GM18507 (cell line): Measurements from ENCODE around the gene IMP3.
A peak's percentile ranks its signal among the peaks of the same experiment; 100 is the strongest.

ENCODE experiments used
- DNase-seq: peaks from one replicate; pipeline ENCODE4 v3.0.0; 2011; ENCODE audit warnings: low read depth; ENCODE audit not compliant: insufficient read length; ENCODE audit errors: extremely low spot score
- FAIRE-seq: peaks from 2 replicates; lab custom pipeline; 2011; peaks lifted over from hg19 to GRCh38; lab: Jason Lieb, UNC

The IMP3 gene

GRCh38 chr15:75653347-75653913 lies 13.4 kb upstream of the IMP3 start:
- no peak for DNase-seq
- FAIRE-seq = no peak

- no peak for FAIRE-seq
- DNase-seq = no peak
Observed at GRCh38 chr15:75651810-75652543, 12.0 kb upstream of the IMP3 start.

- FAIRE-seq = no peak
Observed at GRCh38 chr15:75650908-75651809, 11.1 kb upstream of the IMP3 start.

GRCh38 chr15:75649848-75650247 lies 9.8 kb upstream of the IMP3 start:
- DNase-seq (no peak), FAIRE-seq (no peak)

More at GRCh38 chr15:75650908-75651809, 11.1 kb upstream of the IMP3 start:
- DNase-seq = no peak

- DNase-seq = no peak
Observed at GRCh38 chr15:75649045-75649761, 9.2 kb upstream of the IMP3 start.

GRCh38 chr15:75648156-75649000 lies 8.4 kb upstream of the IMP3 start:
- no peak for DNase-seq
- FAIRE-seq = no peak

More at GRCh38 chr15:75649045-75649761, 9.2 kb upstream of the IMP3 start:
- FAIRE-seq = no peak

GRCh38 chr15:75647370-75648155 lies 7.5 kb upstream of the IMP3 start, which contains the start of gene SNX33:
Gene SNX33 (plus strand): TSS chr15:75647912. CDS start chr15:75649103, 1,191 bp downstream.
- DNase-seq (no peak), FAIRE-seq (peak; percentile 5)

GRCh38 chr15:75646944-75647364 lies 6.9 kb upstream of the IMP3 start:
- FAIRE-seq (no peak), DNase-seq (no peak)

GRCh38 chr15:75646112-75646943 lies 6.3 kb upstream of the IMP3 start:
- DNase-seq (no peak), FAIRE-seq (no peak)

GRCh38 chr15:75644376-75644775 lies 4.4 kb upstream of the IMP3 start:
- FAIRE-seq (no peak), DNase-seq (no peak)

GRCh38 chr15:75641603-75642002 lies 1.6 kb upstream of the IMP3 start:
- FAIRE-seq (no peak), DNase-seq (no peak)

- DNase-seq (no peak), FAIRE-seq (no peak)
Observed at GRCh38 chr15:75641179-75641503, 1.1 kb upstream of the IMP3 start.

GRCh38 chr15:75640483-75641178 lies 607 bp upstream of the IMP3 start:
- FAIRE-seq = peak; percentile 59
- DNase-seq = peak; percentile 28

- DNase-seq (no peak), FAIRE-seq (peak; percentile 29)
Observed at GRCh38 chr15:75639191-75639708, 774 bp downstream of the IMP3 start.

- no peak for DNase-seq
- no peak for FAIRE-seq
Observed at GRCh38 chr15:75637245-75638009, 2.6 kb downstream of the IMP3 start.

GRCh38 chr15:75636026-75636425 lies 4.0 kb downstream of the IMP3 start:
- FAIRE-seq = no peak

More at GRCh38 chr15:75636026-75636425, 4.0 kb downstream of the IMP3 start:
- no peak for DNase-seq
